Neural progenitor cell (in vitro differentiated cells): ENCODE results near the gene MIS18A. TPM values are rescaled to one million over a fixed set of nuclear protein-coding genes. Genes with fewer than 3 reads are reported as not detected.

Experiments
- DNase-seq: peaks from one replicate; pipeline ENCODE4 v3.0.0-alpha.2; 2016; ENCODE audit warnings: low spot score
- H2AFZ ChIP-seq: fragments of 200-600 bp; sonication (generic); replicated peaks from 2 replicates; pipeline ENCODE4 v1.6.1; 2016; ENCODE audit warnings: antibody characterized with exemption
- H3F3A ChIP-seq: fragments of 200-600 bp; sonication (generic); 2 replicates; pipeline ENCODE4 v1.6.1; 2016; ENCODE audit warnings: antibody characterized with exemption, low read depth
- H3K27ac ChIP-seq: fragments of 200-600 bp; sonication (generic); 2 replicates; pipeline ENCODE4 v1.5.1; 2016; ENCODE audit warnings: mild to moderate bottlenecking
- H3K27me3 ChIP-seq: fragments of 200-600 bp; sonication (generic); 2 replicates; pipeline ENCODE4 v1.6.1; 2016; ENCODE audit warnings: mild to moderate bottlenecking, moderate library complexity
- H3K36me3 ChIP-seq: fragments of 200-600 bp; sonication (generic); 2 replicates; pipeline ENCODE4 v1.5.1; 2016
- H3K4me1 ChIP-seq: fragments of 200-600 bp; sonication (generic); 2 replicates; pipeline ENCODE4 v1.6.1; 2016; ENCODE audit warnings: mixed run types
- H3K4me2 ChIP-seq: fragments of 200-600 bp; sonication (generic); 2 replicates; pipeline ENCODE4 v1.6.1; 2016
- H3K4me3 ChIP-seq: fragments of 200-600 bp; sonication (generic); 2 replicates; pipeline ENCODE4 v1.5.1; 2016
- H3K79me2 ChIP-seq: fragments of 200-600 bp; sonication (generic); 2 replicates; pipeline ENCODE4 v1.6.1; 2016; ENCODE audit warnings: low read depth
- H3K9ac ChIP-seq: fragments of 200-600 bp; sonication (generic); 2 replicates; pipeline ENCODE4 v1.6.1; 2016
- H3K9me3 ChIP-seq: fragments of 200-600 bp; sonication (generic); 2 replicates; pipeline ENCODE4 v1.5.1; 2016; ENCODE audit warnings: low read depth
- H4K20me1 ChIP-seq: fragments of 200-600 bp; sonication (generic); 2 replicates; pipeline ENCODE4 v1.6.1; 2016; ENCODE audit warnings: low read depth
- H3K27ac Mint-ChIP-seq: 3 replicates; pipeline ENCODE4 v1.8.0; 2021; ENCODE audit warnings: mixed read lengths
- H3K27me3 Mint-ChIP-seq: 2 replicates; pipeline ENCODE4 v1.8.0; 2022; ENCODE audit warnings: low read depth, mild to moderate bottlenecking, inconsistent platforms, moderate library complexity, mixed read lengths; ENCODE audit not compliant: insufficient read depth
- H3K36me3 Mint-ChIP-seq: 3 replicates; pipeline ENCODE4 v1.8.0; 2021; ENCODE audit warnings: mixed read lengths
- H3K4me1 Mint-ChIP-seq: 3 replicates; pipeline ENCODE4 v1.8.0; 2021; ENCODE audit warnings: mixed read lengths
- H3K4me3 Mint-ChIP-seq: 3 replicates; pipeline ENCODE4 v1.8.0; 2021; ENCODE audit warnings: mild to moderate bottlenecking, moderate library complexity, mixed read lengths
- H3K9me3 Mint-ChIP-seq: 3 replicates; pipeline ENCODE4 v1.8.0; 2020; ENCODE audit warnings: mixed read lengths
- CTCF ChIP-seq: fragments of 200-600 bp; sonication (generic); IDR thresholded peaks from 2 replicates; pipeline ENCODE4 v1.5.1; 2017; ENCODE audit warnings: antibody characterized with exemption, mild to moderate bottlenecking
- EZH2 ChIP-seq: fragments of 200-600 bp; sonication (generic); IDR thresholded peaks from 2 replicates; pipeline ENCODE4 v1.6.1; 2017; ENCODE audit warnings: antibody characterized with exemption, mild to moderate bottlenecking, moderate library complexity
- EZH2phosphoT487 ChIP-seq: fragments of 200-600 bp; sonication (generic); IDR thresholded peaks from 2 replicates; pipeline ENCODE4 v1.6.1; 2017; ENCODE audit warnings: antibody characterized with exemption
- total RNA-seq: library from RNA; depleted of rRNA; stranded (reverse); fragments of >200 nt; gene quantifications from 2 replicates; pipeline ENCODE4 v1.2.3, GENCODE V29; 2015; ENCODE audit warnings: low replicate concordance

Gene MIS18A
- total RNA-seq, 1 donor from 2014 or later: 64.0 TPM

- H3K4me3 Mint-ChIP-seq: no peak overlapping the region
- H3K4me1 Mint-ChIP-seq: peaks cover 28% of the 10 kb centered on the region
- Histone ChIP-seq H3K36me3 (no peaks in the 10 kb centered on the region), H3K27ac (no peak overlapping the region), H3K4me3 (no peak overlapping the region), H3K4me1 (no peaks in the 10 kb centered on the region), H3K9me3 (no peaks in the 10 kb centered on the region), H3K27me3 (no peaks in the 10 kb centered on the region), H3K9ac (no peak overlapping the region), H4K20me1 (peaks cover under 1% of the 10 kb centered on the region), H3K4me2 (no peak overlapping the region), H3K79me2 (no peaks in the 10 kb centered on the region), H3F3A (no peaks in the 10 kb centered on the region), H2AFZ (no peak overlapping the region)
- peaks cover 52% of the 10 kb centered on the region for H3K36me3 Mint-ChIP-seq
- no peak for DNase-seq
- peaks cover 6% of the 10 kb centered on the region for H3K27me3 Mint-ChIP-seq
- peaks cover under 1% of the 10 kb centered on the region for H3K9me3 Mint-ChIP-seq
- no peak for TF ChIP-seq CTCF
- no peak for TF ChIP-seq EZH2
- no peak for TF ChIP-seq EZH2phosphoT487
- H3K27ac Mint-ChIP-seq: no peak overlapping the region
Observed at GRCh38 chr21:32320726-32321125, 41.9 kb upstream of the MIS18A start.

- Histone ChIP-seq H3K27ac (no peak overlapping the region), H3K79me2 (no peaks in the 10 kb centered on the region), H3K9me3 (no peaks in the 10 kb centered on the region), H2AFZ (no peak overlapping the region), H3K27me3 (no peaks in the 10 kb centered on the region), H3K4me2 (no peak overlapping the region), H3K4me1 (no peaks in the 10 kb centered on the region), H3K36me3 (no peaks in the 10 kb centered on the region), H3F3A (no peaks in the 10 kb centered on the region), H4K20me1 (no peaks in the 10 kb centered on the region), H3K9ac (no peak overlapping the region), H3K4me3 (no peak overlapping the region)
- peaks cover 47% of the 10 kb centered on the region for H3K36me3 Mint-ChIP-seq
- no peak overlapping the region for H3K27ac Mint-ChIP-seq
- no peaks in the 10 kb centered on the region for H3K9me3 Mint-ChIP-seq
- peaks cover 23% of the 10 kb centered on the region for H3K4me1 Mint-ChIP-seq
- H3K27me3 Mint-ChIP-seq: peaks cover 6% of the 10 kb centered on the region
- no peak overlapping the region for H3K4me3 Mint-ChIP-seq
- TF ChIP-seq EZH2: no peak
- no peak for TF ChIP-seq CTCF
- TF ChIP-seq EZH2phosphoT487: no peak
- no peak for DNase-seq
Observed at GRCh38 chr21:32320059-32320458, 41.2 kb upstream of the MIS18A start.

GRCh38 chr21:32319012-32319411, 40.2 kb upstream of the MIS18A start:
- no peak overlapping the region for H3K4me2 ChIP-seq
- H3F3A ChIP-seq: no peaks in the 10 kb centered on the region
- no peaks in the 10 kb centered on the region for H3K9me3 Mint-ChIP-seq
- no peak overlapping the region for H3K27ac ChIP-seq
- TF ChIP-seq EZH2phosphoT487 (no peak), CTCF (no peak), EZH2 (no peak)
- no peaks in the 10 kb centered on the region for H3K79me2 ChIP-seq
- no peak for DNase-seq
- no peaks in the 10 kb centered on the region for H4K20me1 ChIP-seq
- no peak overlapping the region for H3K4me3 ChIP-seq
- no peak overlapping the region for H3K4me3 Mint-ChIP-seq
- H3K27me3 ChIP-seq: no peaks in the 10 kb centered on the region
- H3K36me3 ChIP-seq: no peaks in the 10 kb centered on the region
- no peaks in the 10 kb centered on the region for H3K4me1 ChIP-seq
- no peak overlapping the region for H3K9ac ChIP-seq
- H3K27me3 Mint-ChIP-seq: peaks cover 2% of the 10 kb centered on the region
- peaks cover 13% of the 10 kb centered on the region for H3K4me1 Mint-ChIP-seq
- H3K36me3 Mint-ChIP-seq: peaks cover 39% of the 10 kb centered on the region
- H3K27ac Mint-ChIP-seq: no peak overlapping the region
- H3K9me3 ChIP-seq: no peaks in the 10 kb centered on the region
- no peak overlapping the region for H2AFZ ChIP-seq
